ENCODE measurements around the gene FHL5.
"Not testable (repeated sequence)": the region's sequence is repeated elsewhere in the genome, so short reads cannot be mapped to it uniquely, and the experiment has no call there.

FHL5 gene, protein sequence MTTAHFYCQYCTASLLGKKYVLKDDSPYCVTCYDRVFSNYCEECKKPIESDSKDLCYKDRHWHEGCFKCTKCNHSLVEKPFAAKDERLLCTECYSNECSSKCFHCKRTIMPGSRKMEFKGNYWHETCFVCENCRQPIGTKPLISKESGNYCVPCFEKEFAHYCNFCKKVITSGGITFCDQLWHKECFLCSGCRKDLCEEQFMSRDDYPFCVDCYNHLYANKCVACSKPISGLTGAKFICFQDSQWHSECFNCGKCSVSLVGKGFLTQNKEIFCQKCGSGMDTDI

DNA sequence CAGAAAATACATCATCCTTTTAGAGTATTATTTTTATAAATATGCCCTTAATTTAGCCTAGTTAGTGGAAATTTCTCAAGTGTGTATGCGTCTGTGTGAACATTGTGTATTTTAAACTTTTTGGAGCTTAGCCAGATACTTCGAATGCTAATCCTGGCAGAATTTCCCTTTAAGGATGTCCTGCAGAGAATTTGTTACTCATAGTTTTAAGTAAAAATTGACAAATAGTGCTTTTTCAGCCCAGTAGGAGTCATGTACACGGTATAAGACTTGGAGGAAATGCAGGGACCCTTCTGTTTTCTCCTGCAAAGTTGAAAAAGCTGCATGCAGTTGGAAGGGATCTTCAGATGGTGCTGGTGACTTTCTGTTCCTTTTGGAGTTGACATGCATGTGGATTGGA is at the start of gene FHL5:
TSS of gene FHL5 (plus strand) at position 243 of the 400 bp plus-strand sequence. CDS start 40,486 bp downstream, outside the sequence.
- no peak for DNase-seq (ENCODE audit: low read depth in 2 of 2)

DNA sequence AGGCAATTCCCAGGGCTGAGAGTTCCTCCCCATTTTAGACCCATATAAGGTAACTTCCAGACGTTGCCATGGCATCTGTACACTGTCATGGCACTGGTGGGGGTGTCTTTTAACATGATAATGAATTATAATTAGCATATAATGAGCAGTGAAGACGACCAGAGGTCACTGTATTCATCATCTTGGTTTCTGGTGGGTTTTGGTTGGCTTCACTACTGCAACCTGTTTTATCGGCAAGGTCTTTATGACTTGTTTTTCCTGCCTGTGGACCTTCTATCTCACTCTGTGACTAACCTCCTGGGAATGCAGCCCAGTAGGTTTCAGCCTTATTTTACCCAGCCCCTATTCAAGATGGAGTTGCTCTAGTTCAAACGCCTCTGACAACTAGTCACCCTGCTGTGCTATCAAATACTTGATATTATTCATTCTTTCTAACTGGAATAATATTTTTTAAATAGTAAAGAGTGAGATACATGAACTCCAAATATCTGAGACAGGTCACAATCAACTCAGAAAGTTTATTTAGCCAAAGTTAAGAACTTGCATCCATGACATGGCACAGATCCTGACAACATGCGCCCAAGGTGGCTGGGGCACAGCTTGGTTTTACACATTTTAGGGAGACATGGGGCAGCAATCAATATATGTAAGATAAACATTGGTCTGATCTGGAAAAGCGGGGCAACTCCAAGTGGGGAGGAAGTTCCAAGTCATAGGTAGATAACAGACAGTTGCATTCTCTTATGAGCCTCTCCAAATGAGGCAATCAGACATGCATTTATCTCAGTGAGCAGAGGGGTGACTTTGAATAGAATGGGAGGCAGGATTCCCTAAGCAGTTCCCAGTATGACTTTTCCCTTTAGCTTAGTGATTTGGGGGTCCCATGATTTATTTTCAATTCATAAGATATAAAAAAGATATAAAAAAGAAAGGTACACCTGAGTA is 42.5 kb upstream of the FHL5 start:
- DNase-seq (ENCODE audit: low read depth in 2 of 2), result no peak

DNA sequence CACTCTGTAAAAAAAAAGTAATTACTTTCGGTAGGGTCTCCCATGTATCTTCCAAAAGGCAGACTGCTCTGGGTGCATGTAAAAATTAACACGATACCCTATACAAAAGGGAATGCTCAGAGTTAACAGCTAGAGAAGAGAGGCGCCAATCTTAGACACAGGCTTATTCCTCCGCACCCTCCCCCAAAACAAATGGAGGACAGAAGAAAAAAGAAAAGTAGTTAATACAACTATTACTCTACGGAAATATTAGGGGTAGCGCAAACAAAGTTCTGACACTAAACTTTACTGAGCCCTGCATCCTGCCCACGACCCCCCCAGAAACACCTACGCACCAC is 41.7 kb upstream of the FHL5 start:
- DNase-seq (ENCODE audit: low read depth in 2 of 2), result no peak

DNA sequence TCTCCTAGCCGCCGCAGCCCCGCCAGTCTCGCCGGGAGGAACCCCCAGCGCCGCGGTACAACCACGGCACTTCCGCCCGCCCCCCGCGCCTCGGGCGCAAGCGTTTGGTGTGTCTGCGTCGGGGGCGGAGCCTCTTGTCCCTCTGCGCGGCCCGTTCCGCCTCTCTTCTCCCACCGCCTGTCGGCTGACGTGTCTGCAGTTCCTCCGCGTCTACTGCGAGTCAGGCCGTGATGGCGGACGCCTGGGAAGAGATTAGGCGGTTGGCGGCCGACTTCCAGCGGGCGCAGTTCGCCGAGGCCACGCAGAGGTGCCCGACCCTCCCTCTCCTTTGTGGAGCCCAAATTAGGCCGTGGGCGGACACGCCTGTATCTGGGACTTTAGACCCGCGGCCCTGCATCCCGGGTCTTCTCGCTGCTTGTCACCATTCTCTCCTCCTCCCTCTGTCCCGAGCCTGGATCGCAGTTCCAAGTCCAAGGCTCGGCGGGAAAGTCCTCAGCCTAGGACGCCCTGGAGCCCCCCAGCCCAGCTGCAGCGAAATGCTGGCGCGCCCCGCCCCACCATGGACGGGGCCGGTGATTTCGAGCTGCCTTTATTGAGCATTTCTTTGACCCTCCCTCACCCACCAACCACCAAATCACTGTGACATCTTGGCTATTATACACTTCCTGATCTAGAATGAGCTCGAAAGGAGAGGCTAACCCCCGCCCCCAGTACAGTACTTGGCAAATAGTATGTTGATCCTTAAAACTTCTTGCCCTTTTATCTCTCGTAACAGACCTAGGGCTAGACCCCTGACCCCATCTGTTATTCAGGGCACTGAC is 41.1 kb upstream of the FHL5 start, which contains the start of gene UFL1:
TSS of gene UFL1 (plus strand) at position 163 of the 821 bp plus-strand sequence. CDS start at position 231, 68 bp downstream.
- DNase-seq (ENCODE audit: low read depth in 2 of 2), result peak; percentile 86 to 87

DNA sequence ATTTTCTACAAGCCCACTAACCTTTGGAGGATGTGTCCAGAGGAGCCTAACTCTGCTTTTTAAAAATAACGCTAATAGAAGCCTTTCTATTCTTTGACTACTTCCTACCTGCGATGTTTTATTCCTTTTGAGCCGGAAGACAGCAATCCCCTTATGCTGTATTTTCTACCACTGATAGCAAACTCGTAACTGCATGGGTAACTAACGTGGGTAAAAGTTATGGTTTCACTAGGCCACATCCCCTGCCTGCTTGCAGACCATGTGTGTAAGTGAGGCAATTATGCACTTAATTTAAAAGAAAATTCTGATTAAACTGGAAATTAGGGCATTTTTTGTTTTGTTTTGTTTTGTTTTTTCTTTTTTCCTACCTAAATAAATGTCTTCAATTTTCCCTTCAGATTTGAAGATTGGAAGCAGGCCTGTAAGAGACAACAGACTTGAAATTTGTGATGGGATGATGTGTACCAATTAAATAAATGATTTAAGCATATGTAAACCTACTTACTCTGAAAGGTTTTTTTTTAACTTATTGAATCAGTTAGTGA is 40.4 kb upstream of the FHL5 start:
- DNase-seq (ENCODE audit: low read depth in 2 of 2), result no peak

DNA sequence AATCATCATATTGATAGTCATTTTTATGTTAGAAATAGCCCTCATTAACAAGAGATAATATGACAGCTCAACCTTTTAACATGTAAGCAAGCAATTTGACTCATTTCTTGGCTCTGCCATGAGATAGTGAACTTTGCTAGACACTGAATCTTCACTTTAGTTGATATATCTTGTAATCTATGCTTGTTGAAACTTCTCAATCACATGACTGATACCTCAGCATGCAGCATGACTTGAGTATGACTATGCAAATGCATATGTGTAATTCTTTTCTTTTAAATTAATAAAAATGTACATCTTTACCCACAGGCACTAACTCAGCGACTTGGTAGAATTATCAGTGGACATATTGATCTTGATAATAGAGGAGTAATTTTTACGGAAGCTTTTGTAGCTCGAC is 34.7 kb upstream of the FHL5 start:
- DNase-seq (ENCODE audit: low read depth in 2 of 2), result no peak

DNA sequence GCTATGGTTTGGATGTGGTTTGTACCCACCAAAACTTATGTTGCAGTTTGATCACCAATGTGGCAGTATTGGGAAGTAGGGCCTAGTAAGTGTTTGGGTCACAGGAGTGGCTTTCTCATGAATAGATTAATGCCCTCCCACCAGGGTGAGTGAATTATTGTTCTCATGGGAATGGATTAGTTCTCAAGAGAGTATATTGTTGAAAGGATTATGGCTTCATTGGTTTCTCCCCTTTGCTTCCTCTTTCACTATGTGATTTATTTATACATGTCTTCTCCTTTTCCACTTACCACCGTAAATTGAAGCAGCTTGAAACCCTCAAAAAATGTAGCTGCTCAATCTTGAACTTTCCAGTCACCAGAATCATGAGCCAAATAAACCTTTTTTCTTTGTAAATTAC is 30.5 kb upstream of the FHL5 start:
- no peak for DNase-seq (ENCODE audit: low read depth in 2 of 2)

DNA sequence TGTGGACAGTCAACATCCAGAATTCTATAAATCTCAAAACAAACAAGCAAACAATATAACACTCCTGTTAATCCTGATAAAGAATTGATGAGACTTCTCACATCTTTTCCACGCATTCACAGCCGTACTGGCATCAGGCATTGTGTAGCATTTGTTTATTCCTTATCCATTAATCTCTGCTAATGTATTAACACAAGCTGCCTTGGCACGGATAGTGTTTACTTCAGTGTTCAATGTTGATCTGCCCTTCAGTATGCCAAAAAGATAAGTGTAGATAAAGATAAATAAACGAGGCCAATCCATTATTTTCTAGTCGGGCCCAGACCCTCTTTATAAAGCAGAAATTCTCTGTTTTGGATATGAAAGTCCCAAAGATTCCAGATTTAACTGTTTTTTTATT is 25.2 kb upstream of the FHL5 start:
- DNase-seq (ENCODE audit: low read depth in 2 of 2), result no peak

DNA sequence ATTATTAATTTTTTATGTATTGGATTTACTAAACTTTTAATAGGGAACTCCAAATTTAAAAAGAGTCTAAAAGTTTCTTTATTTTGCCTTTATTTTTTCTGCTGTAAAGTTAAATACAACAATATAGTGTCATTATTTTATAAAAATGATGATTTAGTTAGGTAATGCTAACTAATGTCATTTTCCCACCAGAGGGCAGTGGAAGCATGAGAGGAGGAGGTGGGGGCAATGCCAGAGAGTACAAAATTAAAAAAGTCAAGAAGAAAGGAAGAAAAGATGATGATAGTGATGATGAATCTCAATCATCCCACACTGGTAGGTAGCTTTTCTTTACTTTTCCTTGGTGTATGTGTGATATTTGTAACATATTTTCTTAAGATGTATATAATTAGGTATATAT is 20.2 kb upstream of the FHL5 start:
- DNase-seq (ENCODE audit: low read depth in 2 of 2), result no peak

DNA sequence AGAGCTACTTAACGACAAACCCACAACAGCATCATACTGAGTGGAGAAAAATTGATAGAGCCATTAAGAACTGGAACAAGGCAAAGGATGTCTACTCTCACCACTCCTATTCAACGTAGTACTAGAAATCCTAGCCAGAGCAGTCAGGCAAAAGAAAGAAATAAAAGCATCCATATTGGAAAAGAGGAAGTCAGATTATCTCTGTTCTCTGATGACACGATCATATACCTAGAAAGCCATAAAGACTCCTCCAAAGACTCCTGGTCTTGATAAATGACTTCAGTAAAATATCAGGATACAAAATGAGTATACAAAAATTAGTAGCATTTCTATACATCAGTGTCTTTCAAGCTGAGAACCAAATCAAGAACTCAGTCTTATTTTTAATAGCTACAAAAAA is 17.0 kb upstream of the FHL5 start:
- DNase-seq (ENCODE audit: low read depth in 2 of 2), result no peak

DNA sequence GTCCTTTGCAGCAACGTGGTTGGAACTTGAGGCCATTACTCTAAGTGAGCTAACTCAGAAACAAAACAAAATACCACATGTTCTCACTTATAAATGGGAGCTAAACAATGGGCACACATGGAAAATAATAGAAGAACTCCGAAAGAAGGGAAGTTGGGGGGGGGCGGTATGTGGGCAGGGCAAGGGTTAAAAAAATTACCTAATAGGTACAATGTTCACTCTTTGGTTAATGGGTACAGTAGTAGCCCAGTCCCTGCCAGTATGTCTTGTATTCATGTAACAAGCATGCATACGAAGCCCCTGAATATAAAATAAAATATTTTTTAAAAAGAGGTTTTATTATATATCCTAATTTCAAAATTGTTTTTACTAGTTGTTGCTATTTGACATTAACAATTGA is 15.3 kb upstream of the FHL5 start:
- DNase-seq (ENCODE audit: low read depth in 2 of 2), result no peak

DNA sequence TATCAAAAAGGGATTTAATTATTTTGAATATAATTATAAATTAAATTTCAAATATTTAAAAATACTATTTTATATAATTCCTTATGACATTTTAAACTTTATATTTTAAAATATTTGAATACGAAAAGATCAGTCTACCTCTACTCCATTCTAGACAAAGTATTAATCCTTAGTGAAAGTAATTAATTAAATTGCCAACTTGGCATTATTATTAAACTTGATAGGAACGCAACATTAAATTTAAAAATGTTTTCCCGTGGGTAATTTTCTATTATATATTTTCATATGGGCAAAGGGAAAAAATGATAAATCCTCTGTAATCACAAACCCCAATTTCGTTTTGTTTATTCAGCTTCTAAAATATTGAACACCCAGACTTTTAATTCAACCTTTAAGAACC is 8.4 kb upstream of the FHL5 start:
- DNase-seq (ENCODE audit: low read depth in 2 of 2), result no peak

DNA sequence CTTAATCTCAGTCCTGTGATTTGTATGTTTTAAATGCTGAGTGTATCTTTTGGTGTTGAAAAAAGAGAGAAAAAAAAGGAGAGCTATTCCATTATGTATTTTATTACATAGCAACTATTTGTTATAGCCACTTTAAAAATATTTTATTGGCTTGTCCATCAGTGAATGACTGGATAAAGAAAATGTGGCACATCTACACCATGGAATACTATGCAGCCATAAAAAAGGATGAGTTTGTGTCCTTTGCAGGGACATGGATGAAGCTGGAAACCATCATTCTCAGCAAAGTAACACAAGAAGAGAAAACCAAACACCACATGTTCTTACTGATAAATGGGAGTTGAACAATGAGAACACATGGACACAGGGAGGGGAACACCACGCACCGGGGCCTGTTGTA is 3.2 kb upstream of the FHL5 start:
- DNase-seq (ENCODE audit: low read depth in 2 of 2), result not testable (repeated sequence)

DNA sequence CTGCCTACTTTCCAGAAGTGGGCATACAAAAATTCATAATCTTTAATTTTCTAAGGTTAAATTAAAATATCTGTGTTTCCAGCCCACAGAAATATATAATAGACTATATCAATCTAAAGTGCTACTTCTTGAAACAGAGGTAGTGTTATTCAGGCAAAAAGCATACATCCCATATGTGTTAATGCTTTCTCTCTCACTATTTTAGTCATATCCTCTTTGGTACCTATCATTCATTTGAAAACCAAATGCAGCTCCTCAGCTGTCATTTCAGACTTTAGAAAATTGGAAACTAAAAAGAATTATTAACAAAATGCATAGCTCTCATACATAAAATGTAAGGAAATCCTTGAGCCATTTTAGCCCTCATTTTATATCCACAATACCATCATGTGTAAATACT is 925 bp downstream of the FHL5 start:
- DNase-seq (ENCODE audit: low read depth in 2 of 2), result no peak

DNA sequence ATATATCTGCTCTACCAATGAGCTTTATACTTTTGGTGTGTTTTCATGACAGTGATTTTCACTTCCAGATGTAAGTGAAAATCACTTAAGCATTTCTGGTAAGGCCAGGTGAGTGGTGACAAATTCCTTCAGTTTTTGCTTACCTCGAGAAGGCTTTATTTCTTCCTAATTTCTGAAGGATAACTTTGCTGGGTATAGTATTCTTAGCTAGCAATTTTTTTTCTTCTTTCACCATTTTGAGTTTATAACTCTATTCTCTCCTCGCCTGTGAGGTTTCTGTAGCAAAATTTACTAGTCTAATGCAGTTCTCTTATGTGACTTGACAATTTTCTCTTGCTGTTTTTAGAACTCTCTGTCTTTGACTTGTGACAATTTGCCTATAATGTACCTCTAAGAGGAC is 7.1 kb downstream of the FHL5 start:
- DNase-seq (ENCODE audit: low read depth in 2 of 2), result no peak

DNA sequence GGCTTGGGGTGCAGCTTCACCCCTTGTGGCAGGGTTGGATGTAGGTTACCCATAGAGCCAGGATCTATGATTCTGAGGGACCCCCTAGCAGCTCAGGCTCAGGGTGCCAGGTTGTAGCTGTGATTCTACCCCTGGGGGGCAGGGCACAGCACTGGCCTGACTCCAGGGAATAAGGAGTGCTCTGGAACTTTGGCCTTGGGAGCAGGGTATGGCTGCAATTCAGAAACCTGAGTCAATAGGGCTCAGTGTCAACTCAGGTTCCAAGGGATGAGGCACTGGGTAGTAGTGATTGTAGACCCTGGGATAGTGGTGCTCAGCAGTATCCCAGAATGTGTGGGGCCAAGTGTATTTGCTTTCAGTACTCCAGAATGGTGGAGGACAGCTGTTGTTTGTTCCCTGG is 8.6 kb downstream of the FHL5 start:
- no peak for DNase-seq (ENCODE audit: low read depth in 2 of 2)

DNA sequence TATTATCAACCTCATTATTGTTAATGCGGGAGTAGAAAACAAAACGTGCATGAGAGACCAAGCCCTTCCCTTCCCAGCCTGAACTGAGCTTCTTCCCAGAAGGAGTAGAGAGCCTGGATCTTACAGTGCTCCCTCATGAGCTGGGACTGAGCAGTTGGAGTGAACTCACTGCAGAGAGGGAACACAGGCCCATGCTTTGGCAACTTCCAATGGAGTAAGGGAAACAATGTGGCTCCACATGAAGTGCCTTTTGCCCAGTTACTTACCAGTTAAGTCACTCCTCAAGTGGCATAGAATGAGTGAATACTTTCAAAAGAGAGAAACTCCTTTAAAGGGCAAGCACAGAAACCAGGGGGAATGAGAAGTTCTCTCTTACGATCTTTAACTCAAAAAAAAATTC is 12.4 kb downstream of the FHL5 start:
- DNase-seq (ENCODE audit: low read depth in 2 of 2), result no peak

DNA sequence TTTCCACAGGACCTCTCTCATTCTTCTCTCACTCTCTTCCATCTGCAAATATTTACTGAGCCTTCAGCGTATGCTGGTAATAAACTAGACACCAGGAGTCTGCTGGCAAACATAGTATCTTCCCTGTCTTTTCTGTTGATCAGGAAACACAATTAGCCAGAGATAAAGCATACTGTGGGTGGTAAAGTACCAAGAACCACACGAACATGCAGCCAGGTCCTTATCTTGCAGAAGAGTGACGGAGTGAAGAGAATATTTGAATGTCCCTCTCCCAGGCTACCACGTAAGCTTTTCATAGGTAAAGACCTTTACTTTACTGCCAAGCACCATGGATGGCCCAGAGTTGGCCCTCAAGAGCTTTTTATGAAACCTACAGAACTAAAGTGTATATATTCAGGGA is 13.3 kb downstream of the FHL5 start:
- DNase-seq (ENCODE audit: low read depth in 2 of 2), result no peak

DNA sequence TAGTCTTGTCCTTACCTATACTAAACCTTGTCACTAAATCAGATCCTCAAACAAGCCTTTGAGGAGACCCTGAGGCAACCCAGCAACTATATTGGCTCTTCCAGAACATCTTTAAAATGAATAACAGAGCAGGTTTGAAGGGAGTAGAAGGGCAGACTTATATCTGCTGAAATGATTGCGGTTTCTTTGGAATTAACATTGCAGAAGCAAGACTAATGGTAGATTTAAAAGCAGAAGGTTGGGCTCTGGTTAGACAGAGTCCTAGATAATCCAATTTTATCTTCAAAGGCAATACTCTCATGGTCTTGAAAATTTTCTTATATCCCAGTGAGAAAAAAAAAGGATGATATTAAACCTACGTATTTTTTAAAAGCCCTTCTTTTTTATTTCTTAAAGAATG is 19.1 kb downstream of the FHL5 start:
- no peak for DNase-seq (ENCODE audit: low read depth in 2 of 2)

DNA sequence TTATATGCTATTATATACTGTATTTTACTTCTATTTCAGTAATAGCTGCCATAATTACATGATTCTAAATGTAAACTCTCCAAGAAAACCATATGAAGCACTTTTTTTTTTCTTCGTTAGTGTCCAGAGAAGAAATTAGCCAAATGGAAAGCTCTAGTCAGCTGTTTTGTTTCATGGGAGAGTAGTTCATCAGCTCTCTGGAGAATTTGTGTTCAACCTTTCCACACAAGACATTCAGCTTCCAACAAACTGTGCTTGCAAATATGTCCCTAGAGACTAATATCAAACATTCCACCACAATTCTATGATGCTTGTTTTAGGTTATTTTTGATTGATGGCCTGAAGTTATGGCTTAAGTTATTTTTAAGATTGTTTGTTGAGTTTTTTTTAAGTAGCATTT is 19.5 kb downstream of the FHL5 start:
- DNase-seq (ENCODE audit: low read depth in 2 of 2), result no peak

DNA sequence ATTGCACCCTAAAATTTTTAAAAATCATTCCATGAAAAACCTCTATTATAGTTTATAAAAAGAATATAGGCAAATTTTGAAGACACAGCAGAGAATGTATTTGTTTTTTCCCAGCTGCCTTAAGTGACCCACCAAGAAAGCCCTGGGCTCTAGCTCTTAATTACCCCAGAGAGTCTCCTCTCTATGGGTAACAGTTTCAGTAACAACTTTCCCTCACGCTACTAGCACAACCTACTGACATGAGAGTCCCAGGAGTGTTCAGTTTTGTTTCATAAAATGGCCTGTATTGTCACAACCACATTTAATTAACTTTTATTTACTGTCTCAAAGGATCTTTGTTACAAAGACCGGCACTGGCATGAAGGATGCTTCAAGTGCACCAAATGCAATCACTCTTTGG is 41.5 kb downstream of the FHL5 start:
- no peak for DNase-seq (ENCODE audit: low read depth in 2 of 2)

DNA sequence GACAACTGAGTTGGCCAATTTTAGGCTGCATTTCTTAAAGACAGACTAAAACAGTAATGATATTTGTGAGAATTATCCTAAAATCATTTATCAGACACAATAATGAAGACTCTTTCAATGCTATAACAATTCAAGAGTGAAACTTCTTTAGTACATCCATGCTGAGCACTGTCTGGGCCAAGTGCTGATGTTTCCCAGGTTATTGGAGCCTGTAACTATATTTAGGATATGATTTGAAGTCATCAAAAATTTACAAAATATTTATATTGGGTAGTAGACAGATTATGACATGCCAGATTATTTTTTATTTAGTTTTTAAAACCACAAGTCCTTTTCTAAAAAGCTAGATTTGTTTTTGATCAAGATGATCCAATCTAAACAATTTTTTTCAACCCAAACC is 45.1 kb downstream of the FHL5 start:
- no peak for DNase-seq (ENCODE audit: low read depth in 2 of 2)
